K562 (cell line): ENCODE data around the gene GORASP2.

ENCODE experiments used
- BCLAF1 ChIP-seq, 2 experiments: fragments of 450-650 bp in 1 of 2; IDR thresholded peaks; 2 replicates each; pipeline ENCODE4 v1.6.1; 2011 to 2017; ENCODE audit warnings: low read depth in 2 of 2, antibody characterized with exemption in 1 of 2, borderline replicate concordance in 1 of 2, low read length in 1 of 2, mild to moderate bottlenecking in 1 of 2, mixed read lengths in 1 of 2; ENCODE audit not compliant: control insufficient read depth in 1 of 2
- CBFA2T2 ChIP-seq: fragments of 450-650 bp; conservative IDR thresholded peaks from 2 replicates; pipeline ENCODE4 v1.6.1; 2017; ENCODE audit warnings: mild to moderate bottlenecking
- CREB1 ChIP-seq, 2 experiments: sonication (generic) in 1 of 2; formaldehyde crosslinking in 1 of 2; IDR thresholded peaks; 2 replicates each; pipeline versions ENCODE4 v1.6.1 to v1.8.0; 2012 to 2022; ENCODE audit warnings: inconsistent platforms in 1 of 2, mild to moderate bottlenecking in 1 of 2, missing genetic modification reagents in 1 of 2, moderate library complexity in 1 of 2
- CTCF ChIP-seq, 3 experiments: IDR thresholded peaks in 2 of 3; conservative IDR thresholded peaks in 1 of 3; 2 replicates each; pipeline ENCODE4 v1.5.1; 2011 to 2012; ENCODE audit warnings: low read length in 3 of 3, mild to moderate bottlenecking in 3 of 3, control low read depth in 2 of 3, improper control_type of control experiment in 1 of 3, inconsistent platforms in 1 of 3, low read depth in 1 of 3, mixed read lengths in 1 of 3, moderate library complexity in 1 of 3; ENCODE audit not compliant: insufficient read depth in 2 of 3
- FOS ChIP-seq: IDR thresholded peaks from 3 replicates; pipeline ENCODE4 v1.6.1; 2011; ENCODE audit not compliant: insufficient read length; ENCODE audit errors: extremely low read depth
- RNF2 ChIP-seq: sonication (generic); IDR thresholded peaks from 2 replicates; pipeline ENCODE4 v1.6.1; 2016
- SAP30 ChIP-seq: fragments of 200-600 bp; sonication (generic); IDR thresholded peaks from 2 replicates; pipeline ENCODE4 v1.6.1; 2012; ENCODE audit warnings: borderline replicate concordance, low read depth, mild to moderate bottlenecking, moderate library complexity, low read length, control low read depth, inconsistent platforms; ENCODE audit not compliant: insufficient read depth, poor library complexity, severe bottlenecking
- SMARCC2 ChIP-seq: fragments of 450-650 bp; IDR thresholded peaks from 2 replicates; pipeline ENCODE4 v1.6.1; 2017; ENCODE audit warnings: antibody characterized with exemption, moderate library complexity, mild to moderate bottlenecking, low read depth
- THRA ChIP-seq: fragments of 450-650 bp; IDR thresholded peaks from 2 replicates; pipeline ENCODE4 v1.6.1; 2017; ENCODE audit warnings: mild to moderate bottlenecking, moderate library complexity
- ZBTB1 ChIP-seq: sonication (generic); formaldehyde crosslinking; IDR thresholded peaks from 2 replicates; pipeline ENCODE4 v1.8.1; 2023; ENCODE audit warnings: missing genetic modification reagents, low read depth, mild to moderate bottlenecking, borderline replicate concordance

- TF ChIP-seq SMARCC2, result no peak
- TF ChIP-seq CTCF (IDR thresholded peaks at IDR 0.05 in 2 of 3, conservative IDR thresholded peaks at IDR 0.05 in 1 of 3; ENCODE audit: insufficient read depth in 2 of 3, low read depth in 1 of 3, low read length in 3 of 3), result no peak
- no peak for TF ChIP-seq THRA
- no peak for TF ChIP-seq RNF2
- no peak for TF ChIP-seq ZBTB1
- no peak for TF ChIP-seq FOS
- TF ChIP-seq CBFA2T2, result no peak
- TF ChIP-seq CREB1 (IDR thresholded peaks at IDR 0.05), result no peak
- TF ChIP-seq CREB1 (CRISPR knock-in tag; IDR thresholded peaks at IDR 0.05), result no peak
- no peak for TF ChIP-seq BCLAF1 (IDR thresholded peaks at IDR 0.05; ENCODE audit: borderline replicate concordance in 1 of 2, control insufficient read depth in 1 of 2, low read depth in 2 of 2, low read length in 1 of 2)
- no peak for TF ChIP-seq SAP30
Observed at GRCh38 chr2:170896622-170897021, 32.4 kb upstream of the GORASP2 start.
